GM13977 (cell line): ENCODE data around the gene SDCBP2.

Experiments used
- DNase-seq: peaks from one replicate; pipeline ENCODE4 v3.0.0; 2012; ENCODE audit warnings: low spot score
- in situ Hi-C: fragments of 300-500 bp; cut with MboI; formaldehyde crosslinking; loops from one replicate; pipeline ENCODE4 v1.12.0; 2022; ENCODE audit warnings: low sequenced_read_pairs, low pct_unique_long_range_greater_than_20kb, mixed read lengths, inconsistent platforms; ENCODE audit not compliant: unreplicated experiment
- TF ChIP-seq, protein P1 (sequence below): IDR thresholded peaks from 2 replicates; pipeline ENCODE4 v1.5.1; 2012; ENCODE audit warnings: mild to moderate bottlenecking, control low read depth; ENCODE audit not compliant: insufficient read depth; ENCODE audit errors: extremely low read depth, missing control alignments

Gene SDCBP2

DNA sequence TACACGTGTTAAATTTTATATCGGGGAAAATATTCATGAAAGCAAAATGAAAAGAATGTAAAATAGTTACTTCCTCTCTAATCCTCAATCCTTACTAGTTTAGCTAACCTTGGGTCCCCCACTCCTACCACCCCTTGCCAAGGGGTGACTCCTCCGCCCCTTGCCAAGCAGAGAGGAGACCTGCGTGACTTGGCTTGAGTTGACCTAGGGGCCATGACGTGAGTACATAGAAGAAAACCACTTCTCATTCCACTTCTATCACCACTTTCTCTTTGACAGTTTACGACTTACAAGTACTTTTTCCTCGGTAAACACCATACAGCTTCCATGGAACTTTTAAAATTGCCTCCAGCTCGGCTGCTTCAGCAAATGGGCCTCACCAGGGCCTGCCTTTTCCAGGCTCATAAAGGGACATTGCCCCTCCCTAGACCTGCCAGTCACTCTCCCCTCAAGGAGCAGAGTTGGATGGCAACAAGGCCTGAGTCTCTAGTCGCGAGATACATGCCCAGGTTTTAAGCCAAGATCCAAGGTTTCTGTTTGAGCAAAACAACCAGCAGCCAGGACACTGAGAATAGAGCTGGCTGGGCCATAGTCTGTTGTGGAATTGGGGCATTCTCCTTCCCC lies 29.9 kb downstream of the SDCBP2 start:
- no peak for DNase-seq
- in situ Hi-C loops, result no loop called here
- TF ChIP-seq, protein P1, sequence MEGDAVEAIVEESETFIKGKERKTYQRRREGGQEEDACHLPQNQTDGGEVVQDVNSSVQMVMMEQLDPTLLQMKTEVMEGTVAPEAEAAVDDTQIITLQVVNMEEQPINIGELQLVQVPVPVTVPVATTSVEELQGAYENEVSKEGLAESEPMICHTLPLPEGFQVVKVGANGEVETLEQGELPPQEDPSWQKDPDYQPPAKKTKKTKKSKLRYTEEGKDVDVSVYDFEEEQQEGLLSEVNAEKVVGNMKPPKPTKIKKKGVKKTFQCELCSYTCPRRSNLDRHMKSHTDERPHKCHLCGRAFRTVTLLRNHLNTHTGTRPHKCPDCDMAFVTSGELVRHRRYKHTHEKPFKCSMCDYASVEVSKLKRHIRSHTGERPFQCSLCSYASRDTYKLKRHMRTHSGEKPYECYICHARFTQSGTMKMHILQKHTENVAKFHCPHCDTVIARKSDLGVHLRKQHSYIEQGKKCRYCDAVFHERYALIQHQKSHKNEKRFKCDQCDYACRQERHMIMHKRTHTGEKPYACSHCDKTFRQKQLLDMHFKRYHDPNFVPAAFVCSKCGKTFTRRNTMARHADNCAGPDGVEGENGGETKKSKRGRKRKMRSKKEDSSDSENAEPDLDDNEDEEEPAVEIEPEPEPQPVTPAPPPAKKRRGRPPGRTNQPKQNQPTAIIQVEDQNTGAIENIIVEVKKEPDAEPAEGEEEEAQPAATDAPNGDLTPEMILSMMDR, result no peak

GRCh38 chr20:1298166-1298565 lies 30.8 kb downstream of the SDCBP2 start:
- no peak for DNase-seq
- in situ Hi-C loops, result no loop called here
- TF ChIP-seq, protein P1, result no peak

DNA sequence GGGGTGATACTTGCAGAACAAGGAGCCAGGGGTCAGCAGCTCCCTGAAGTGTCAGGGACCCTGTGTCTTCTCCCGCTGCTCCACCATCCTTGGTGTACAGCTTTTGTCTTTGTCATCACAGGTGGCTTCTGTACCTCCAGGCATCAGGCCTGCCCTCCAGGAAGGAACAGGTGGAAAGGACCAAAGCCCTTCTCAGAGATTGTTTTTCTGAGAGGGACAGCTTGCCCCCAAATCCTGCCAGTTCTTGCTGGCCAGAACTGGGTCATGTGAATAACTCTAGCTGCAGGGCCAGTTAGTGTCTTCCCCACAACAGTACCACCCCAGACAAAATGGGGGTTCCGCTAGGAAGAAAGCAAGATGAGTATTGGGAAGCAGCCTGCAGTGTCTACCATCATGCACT lies 31.5 kb downstream of the SDCBP2 start:
- TF ChIP-seq, protein P1, result no peak
- in situ Hi-C loops, result no loop called here
- no peak for DNase-seq

GRCh38 chr20:1296922-1297321 lies 32.0 kb downstream of the SDCBP2 start:
- in situ Hi-C loops, result no loop called here
- TF ChIP-seq, protein P1, result no peak
- DNase-seq, result no peak

- in situ Hi-C loops, result no loop called here
- no peak for DNase-seq
- TF ChIP-seq, protein P1, result no peak
These were observed 32.8 kb downstream of the SDCBP2 start for GRCh38 chr20:1296117-1296610.

GRCh38 chr20:1295276-1295930 lies 33.5 kb downstream of the SDCBP2 start:
- DNase-seq, result no peak
- in situ Hi-C loops, result no loop called here
- TF ChIP-seq, protein P1, result no peak
